Umbilical cord (tissue), 2 donors: Measurements from ENCODE around the gene BHLHE40. TPM values are rescaled to one million over a fixed set of nuclear protein-coding genes. Genes with fewer than 3 reads are reported as not detected.
A peak's percentile ranks its signal among the peaks of the same experiment; 100 is the strongest.

ENCODE experiments used
- DNase-seq: peaks from one replicate; pipeline ENCODE4 v3.0.0-alpha.2; 2015; ENCODE audit warnings: low spot score
- total RNA-seq: library from RNA; depleted of rRNA; stranded (reverse); fragments of >200 nt; gene quantifications from one replicate; pipeline ENCODE4 v1.2.3, GENCODE V29; 2014; ENCODE audit warnings: low replicate concordance; ENCODE audit not compliant: insufficient read depth

Gene BHLHE40
- total RNA-seq, 1 donor from 2014 or later = 45.7 TPM

GRCh38 chr3:5001135-5001534 lies 21.9 kb downstream of the BHLHE40 start:
- DNase-seq = no peak

DNA sequence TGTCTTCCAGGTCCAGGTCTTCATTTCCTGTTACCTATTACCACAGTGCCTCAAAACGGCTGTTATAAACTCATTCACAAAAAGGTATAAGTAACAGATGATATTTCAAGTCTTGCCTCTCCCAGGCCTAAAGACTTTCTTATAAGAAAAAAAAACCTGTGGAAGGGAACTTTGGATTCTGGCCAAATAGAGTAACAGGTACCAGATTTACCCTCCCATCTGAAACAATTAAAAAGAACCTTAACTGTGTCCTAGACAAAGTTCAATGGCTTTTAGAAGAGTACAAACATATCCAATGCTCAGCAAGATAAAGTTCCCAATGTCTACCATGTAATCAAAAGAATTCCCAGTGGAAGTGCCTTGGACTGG lies 22.6 kb downstream of the BHLHE40 start:
- DNase-seq = no peak

DNA sequence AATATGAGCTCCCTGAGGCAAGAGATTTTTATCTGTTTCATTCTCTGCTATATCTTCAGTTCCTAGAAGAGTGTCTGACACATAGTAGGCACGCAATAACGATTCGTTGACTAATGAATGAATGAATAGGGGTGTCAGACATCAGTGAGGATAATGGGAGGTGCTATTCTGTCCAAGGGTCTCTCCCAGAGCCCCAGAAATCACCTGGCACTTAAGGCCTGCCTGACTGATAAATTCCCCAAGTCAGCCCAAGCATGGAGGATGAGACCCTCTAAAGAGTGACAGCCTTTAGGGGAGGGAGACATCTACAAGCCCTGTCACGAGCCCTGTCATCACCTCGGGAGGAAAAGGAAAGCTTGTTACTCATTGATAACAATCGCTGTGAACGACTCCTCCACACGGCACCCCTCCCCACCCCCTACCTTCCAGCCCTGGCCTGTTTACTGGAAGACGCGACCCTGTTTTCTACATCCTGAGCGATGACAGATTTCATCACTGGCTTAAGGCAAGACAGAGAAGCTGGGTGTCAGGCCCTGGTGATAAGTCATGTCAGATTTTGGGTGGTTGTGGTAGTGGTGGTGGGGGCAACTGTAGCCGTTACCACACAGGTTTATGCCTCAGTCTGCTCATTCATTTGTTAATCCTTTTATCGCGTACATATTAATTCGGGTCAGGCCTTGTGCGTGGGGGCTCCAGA lies 23.1 kb downstream of the BHLHE40 start:
- no peak for DNase-seq

DNA sequence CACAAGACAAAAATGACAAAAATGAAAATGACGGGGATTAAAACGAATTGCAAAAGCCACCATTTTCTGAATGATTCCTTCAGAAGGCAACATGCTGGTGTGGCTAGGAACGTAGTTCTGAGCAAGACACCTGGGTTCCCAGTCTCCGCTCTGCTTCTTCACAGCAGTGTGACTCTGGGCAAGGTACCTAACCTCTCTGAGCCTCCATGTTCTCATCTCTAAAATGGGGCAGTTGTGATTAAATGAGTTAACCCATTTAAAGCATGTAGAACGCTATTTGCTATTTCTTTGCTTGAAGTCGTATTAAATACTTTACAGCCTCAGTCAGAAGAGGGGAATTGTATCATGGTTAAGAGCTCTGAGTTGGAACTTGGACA lies 23.6 kb downstream of the BHLHE40 start:
- DNase-seq = no peak

DNA sequence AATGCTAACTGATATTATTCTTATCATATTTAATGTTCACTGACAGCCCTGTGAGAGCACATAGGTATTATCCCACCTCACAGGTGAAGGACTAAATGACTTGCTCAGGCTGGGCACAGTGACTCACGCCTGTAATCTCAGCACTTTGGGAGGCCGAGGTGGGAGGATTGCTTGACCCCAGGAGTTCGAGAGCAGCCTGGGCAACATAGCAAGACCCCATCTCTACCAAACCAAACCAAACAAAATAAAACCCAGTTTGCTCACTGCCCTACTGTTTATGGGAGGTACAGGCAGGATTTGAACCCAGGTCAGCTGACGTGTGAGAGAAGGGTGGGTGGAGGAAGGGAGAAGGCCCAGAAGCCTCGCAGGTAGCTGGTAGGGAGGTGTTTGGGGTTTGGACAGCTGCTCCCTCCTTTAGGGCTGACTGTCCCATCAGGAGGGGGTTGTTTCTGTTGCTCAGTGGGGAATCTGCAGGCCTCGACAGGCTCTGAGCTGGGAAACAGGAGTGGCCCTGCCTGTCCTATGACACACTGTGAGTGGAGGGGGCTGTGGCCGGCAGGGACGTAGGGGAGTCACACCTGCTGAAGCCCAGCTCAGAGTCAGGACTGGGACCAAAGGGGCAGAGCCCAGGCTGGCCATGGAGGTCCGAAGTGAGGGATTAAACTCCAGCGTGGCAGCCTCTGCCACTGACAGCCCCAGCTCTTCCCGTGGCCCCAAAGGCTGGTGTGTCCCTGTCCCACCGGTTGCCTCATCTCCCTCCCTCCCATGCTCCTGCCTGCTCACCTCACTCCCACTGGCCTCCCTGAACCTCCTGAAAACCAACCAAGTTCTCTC lies 25.3 kb downstream of the BHLHE40 start:
- DNase-seq = no peak

- DNase-seq = no peak
Measured at GRCh38 chr3:5005367-5005766, 26.1 kb downstream of the BHLHE40 start.

GRCh38 chr3:5006755-5007202 lies 27.5 kb downstream of the BHLHE40 start:
- peak; percentile 50 for DNase-seq

GRCh38 chr3:5007873-5008272 lies 28.6 kb downstream of the BHLHE40 start:
- DNase-seq = no peak

DNA sequence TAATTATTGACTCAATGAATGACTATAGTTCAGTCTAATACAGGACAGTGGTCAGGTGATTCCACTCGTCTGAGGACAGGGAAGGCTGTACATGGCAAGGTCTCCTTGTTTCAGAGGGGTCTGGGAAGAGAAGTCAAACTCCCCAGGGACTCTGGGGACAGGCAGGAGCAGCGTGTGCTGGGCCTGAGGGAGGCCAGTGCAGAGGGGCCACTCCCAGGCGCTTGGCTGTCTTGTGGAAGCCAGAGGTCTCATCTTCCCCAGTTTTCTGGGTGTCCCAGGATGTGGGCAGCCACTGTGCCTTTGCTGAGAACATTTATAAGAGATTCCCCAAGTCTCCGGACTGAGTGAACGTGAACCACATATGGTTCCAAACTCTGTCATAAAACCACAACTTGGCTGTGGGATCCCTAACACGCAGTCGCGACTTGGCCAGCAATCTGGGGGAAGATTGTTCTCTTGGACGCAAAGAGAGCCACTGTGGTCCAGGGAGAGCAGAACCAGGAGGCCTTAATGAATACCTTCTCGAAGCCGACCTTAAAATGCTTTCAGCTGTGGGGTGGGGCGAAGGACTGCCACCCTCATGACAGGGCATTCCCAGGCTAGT lies 30.4 kb downstream of the BHLHE40 start:
- DNase-seq = no peak

GRCh38 chr3:5010140-5010539 lies 30.9 kb downstream of the BHLHE40 start:
- no peak for DNase-seq

GRCh38 chr3:5010706-5011554 lies 31.7 kb downstream of the BHLHE40 start:
- no peak for DNase-seq

- DNase-seq = no peak
Measured at GRCh38 chr3:5011555-5012256, 32.5 kb downstream of the BHLHE40 start.

DNA sequence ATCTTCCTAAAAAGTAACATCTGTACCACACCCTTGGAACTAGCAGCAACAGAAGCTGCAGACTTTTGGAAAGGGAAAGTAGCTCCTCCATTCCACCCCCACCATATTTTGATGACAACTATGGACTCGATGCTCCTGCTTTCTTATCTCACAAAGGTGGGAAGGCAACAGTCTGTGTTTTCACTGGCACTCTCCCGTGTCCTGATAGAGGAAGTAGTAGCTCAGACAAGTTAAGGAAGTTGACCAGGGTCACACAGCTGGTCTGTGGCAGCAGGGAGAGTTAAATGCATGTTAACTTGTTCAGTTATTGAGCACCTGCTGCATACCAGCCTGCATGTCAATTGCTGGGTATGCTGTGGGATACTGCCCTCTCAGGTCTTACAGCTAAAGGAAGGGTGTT lies 33.1 kb downstream of the BHLHE40 start:
- DNase-seq = no peak

- no peak for DNase-seq
Measured at GRCh38 chr3:5013021-5013906, 34.0 kb downstream of the BHLHE40 start.

GRCh38 chr3:5014391-5014790 lies 35.2 kb downstream of the BHLHE40 start:
- DNase-seq = no peak

- DNase-seq = no peak
Measured at GRCh38 chr3:5015056-5015455, 35.8 kb downstream of the BHLHE40 start.

GRCh38 chr3:5016211-5017161 lies 37.2 kb downstream of the BHLHE40 start:
- no peak for DNase-seq

DNA sequence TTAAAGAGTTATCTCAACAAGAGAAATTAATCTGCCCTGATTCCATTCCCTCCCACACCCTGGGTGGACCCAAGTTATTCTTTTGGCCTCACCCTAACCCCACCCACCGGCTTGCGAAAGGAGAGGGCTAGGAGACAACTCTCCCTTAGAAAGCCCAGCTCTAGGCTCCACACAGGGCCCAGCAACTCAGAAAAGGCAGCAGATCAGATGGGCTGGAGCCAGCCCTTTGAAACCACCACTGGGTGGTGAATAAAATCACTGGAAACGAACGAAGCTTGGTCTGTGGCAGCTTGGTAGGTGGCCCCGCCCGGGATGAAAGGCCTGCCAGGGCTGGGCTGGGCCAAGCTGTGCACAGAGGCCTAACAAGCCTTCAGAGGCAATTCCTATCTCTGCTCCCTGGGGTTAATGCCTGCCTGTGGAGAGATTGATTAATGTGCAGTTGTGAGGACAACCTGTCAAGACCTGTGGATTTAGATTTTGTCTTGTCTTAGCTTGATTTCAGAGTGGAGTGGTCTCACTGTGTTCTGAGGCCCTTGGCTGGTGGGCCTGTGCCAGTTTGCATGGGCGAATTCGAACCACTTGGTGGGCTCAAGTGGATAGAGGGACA lies 38.8 kb downstream of the BHLHE40 start:
- peak; percentile 56 for DNase-seq
